Measurements from ENCODE around the gene FGF7. TPM values are rescaled to one million over a fixed set of nuclear protein-coding genes. Genes with fewer than 3 reads are reported as not detected.

FGF7 gene
- total RNA-seq, 1 donor from 2014 or later = 0.23 TPM

Other genes with a start within 250 kb of the FGF7 start
- gene FAM227B, start 197.6 kb downstream of the FGF7 start, total RNA-seq (ENCODE audit: unreplicated experiment) = 3.8 TPM
- 14.5 TPM for gene DTWD1, start 197.8 kb downstream of the FGF7 start, total RNA-seq (ENCODE audit: unreplicated experiment)